22Rv1 (cell line): Measurements from ENCODE around the gene ZNF407.

Experiments used
- ZFX ChIP-seq: fragments of 450-650 bp; IDR thresholded peaks from 2 replicates; pipeline ENCODE4 v1.6.1; 2017; ENCODE audit warnings: antibody characterized with exemption, borderline replicate concordance
- TF ChIP-seq, protein P1 (sequence below): fragments of 450-650 bp; IDR thresholded peaks from 2 replicates; pipeline ENCODE4 v1.5.1; 2017; ENCODE audit warnings: mild to moderate bottlenecking

DNA sequence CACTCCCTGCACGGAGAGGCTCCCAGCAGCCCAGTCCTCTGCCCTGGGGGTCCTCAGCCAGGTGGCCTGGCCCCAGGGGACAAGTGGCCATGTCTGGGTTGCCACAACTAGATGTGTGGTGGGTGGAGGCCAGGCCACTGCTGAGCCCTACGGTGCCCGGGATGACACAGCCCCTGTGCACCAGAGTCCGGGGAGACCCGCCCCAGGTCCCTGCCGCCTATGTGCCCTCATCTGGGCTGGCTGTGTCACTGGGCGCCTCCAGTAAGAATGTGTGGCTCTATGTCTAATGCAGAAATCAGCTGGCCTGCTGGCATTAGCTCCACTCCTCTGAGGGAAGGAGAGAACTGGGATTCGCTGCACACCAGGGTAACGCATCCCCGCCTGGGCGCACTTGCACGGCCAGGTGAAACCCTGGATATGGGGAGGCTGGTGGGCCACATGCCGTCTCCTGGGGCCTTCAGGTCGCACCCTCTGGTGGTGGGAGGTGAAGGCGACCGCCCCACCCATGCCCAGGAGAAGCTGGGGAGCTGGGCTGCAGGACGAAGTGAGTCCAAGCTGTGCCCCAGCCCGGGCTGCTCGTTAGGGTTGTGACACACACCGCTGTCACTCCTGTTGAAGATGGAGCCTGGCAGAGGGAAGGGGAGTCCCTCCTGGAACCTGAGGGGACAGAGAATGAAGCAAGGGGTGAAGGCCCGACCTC is 475.2 kb downstream of the ZNF407 start:
- TF ChIP-seq, protein P1, sequence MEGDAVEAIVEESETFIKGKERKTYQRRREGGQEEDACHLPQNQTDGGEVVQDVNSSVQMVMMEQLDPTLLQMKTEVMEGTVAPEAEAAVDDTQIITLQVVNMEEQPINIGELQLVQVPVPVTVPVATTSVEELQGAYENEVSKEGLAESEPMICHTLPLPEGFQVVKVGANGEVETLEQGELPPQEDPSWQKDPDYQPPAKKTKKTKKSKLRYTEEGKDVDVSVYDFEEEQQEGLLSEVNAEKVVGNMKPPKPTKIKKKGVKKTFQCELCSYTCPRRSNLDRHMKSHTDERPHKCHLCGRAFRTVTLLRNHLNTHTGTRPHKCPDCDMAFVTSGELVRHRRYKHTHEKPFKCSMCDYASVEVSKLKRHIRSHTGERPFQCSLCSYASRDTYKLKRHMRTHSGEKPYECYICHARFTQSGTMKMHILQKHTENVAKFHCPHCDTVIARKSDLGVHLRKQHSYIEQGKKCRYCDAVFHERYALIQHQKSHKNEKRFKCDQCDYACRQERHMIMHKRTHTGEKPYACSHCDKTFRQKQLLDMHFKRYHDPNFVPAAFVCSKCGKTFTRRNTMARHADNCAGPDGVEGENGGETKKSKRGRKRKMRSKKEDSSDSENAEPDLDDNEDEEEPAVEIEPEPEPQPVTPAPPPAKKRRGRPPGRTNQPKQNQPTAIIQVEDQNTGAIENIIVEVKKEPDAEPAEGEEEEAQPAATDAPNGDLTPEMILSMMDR, result no peak
- TF ChIP-seq ZFX, result no peak
